Neural progenitor cell (in vitro differentiated cells): ENCODE results near the gene GIGYF1.

ENCODE experiments used
- CTCF ChIP-seq: fragments of 200-600 bp; sonication (generic); IDR thresholded peaks from 2 replicates; pipeline ENCODE4 v1.5.1; 2017; ENCODE audit warnings: antibody characterized with exemption, mild to moderate bottlenecking
- EZH2 ChIP-seq: fragments of 200-600 bp; sonication (generic); IDR thresholded peaks from 2 replicates; pipeline ENCODE4 v1.6.1; 2017; ENCODE audit warnings: antibody characterized with exemption, mild to moderate bottlenecking, moderate library complexity

GRCh38 chr7:100681491-100682227 lies 12.4 kb downstream of the GIGYF1 start:
- TF ChIP-seq CTCF (no peak), EZH2 (no peak)
